Activated naive CD8-positive, alpha-beta T cell treated with anti-CD3 and anti-CD28 coated beads, Interleukin-2, amount 50 U/mL, for 24 hours (primary cell): Measurements from ENCODE around the gene TOP3A.
A peak's percentile ranks its signal among the peaks of the same experiment; 100 is the strongest.

Experiments used
- ATAC-seq: fragments of 150-1000 bp; cut with Tn5 transposase; one replicate; pipeline ENCODE4 v1.10.0; 2021
- DNase-seq: peaks from one replicate; pipeline ENCODE4 v3.0.0; 2021
- H3K27ac Mint-ChIP-seq: one replicate; pipeline ENCODE4 v1.8.0; 2021; ENCODE audit warnings: mild to moderate bottlenecking, mixed read lengths
- H3K27me3 Mint-ChIP-seq: one replicate; pipeline ENCODE4 v1.8.0; 2021; ENCODE audit warnings: mixed read lengths
- H3K36me3 Mint-ChIP-seq: one replicate; pipeline ENCODE4 v1.8.0; 2021; ENCODE audit warnings: low read depth, mixed read lengths
- H3K4me1 Mint-ChIP-seq: one replicate; pipeline ENCODE4 v1.8.0; 2021; ENCODE audit warnings: mixed read lengths
- H3K4me3 Mint-ChIP-seq: one replicate; pipeline ENCODE4 v1.8.0; 2021; ENCODE audit warnings: mild to moderate bottlenecking, moderate library complexity, mixed read lengths
- H3K9me3 Mint-ChIP-seq: one replicate; pipeline ENCODE4 v1.8.0; 2021; ENCODE audit warnings: mixed read lengths

The TOP3A gene

DNA sequence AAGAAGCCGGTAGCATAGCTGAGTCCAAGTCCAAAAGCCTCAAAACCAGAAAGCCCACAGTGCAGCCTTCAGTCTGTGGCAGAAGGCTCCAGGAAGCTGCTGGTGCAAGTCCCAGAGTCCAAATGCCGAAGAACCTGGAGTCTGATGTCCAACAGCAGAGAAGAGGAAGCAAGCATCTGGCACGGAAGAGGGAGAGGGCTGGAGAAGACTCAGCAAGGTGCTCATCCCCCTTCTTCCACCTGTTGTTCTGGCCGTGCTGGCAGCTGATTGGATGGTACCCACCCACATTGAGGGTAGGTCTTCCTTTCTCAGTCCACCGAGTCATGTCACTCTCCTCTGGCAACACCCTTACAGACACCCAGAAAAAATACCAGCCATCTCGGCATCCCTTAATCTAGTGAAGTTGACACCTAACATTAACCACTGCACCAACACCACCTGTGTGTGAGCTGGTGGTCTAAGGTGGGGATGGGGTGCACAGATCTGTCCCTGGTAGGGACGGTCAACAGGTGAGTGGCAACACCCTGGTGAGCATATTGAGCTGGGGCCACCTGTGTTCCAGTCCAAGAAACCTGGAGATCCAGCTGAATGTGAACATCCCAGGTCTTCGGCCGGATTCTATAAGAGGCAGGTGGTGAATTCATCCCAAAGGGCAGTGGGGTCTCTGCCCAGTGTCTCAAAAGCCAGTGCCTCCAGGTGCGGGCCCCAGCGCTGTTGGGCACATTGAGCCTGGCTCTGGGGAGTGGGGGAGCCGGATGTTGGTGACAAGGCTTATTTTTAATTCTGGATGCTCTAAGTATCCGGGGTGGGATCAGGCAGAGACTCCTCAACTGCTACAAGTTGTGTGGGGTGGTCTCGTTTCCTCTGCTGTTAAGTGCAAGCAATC, 44.5 kb downstream of the TOP3A start:
- Mint-ChIP-seq H3K27ac (no peak overlapping the region), H3K36me3 (peaks cover 13% of the 10 kb centered on the region), H3K9me3 (no peaks in the 10 kb centered on the region), H3K4me1 (peaks cover 13% of the 10 kb centered on the region), H3K27me3 (no peaks in the 10 kb centered on the region), H3K4me3 (no peak overlapping the region)
- ATAC-seq (peak; percentile 14), DNase-seq (no peak)

- no peak overlapping the region for H3K4me3 Mint-ChIP-seq
Measured at GRCh38 chr17:18267927-18268711, 46.7 kb downstream of the TOP3A start.

GRCh38 chr17:18267366-18267765, 47.4 kb downstream of the TOP3A start:
- ATAC-seq (no peak), DNase-seq (no peak)
- Mint-ChIP-seq H3K36me3 (peaks cover 7% of the 10 kb centered on the region), H3K27ac (no peak overlapping the region), H3K9me3 (no peaks in the 10 kb centered on the region), H3K27me3 (no peaks in the 10 kb centered on the region), H3K4me3 (no peak overlapping the region), H3K4me1 (peaks cover 15% of the 10 kb centered on the region)

More at GRCh38 chr17:18267927-18268711, 46.7 kb downstream of the TOP3A start:
- peaks cover 10% of the 10 kb centered on the region for H3K36me3 Mint-ChIP-seq
- H3K4me1 Mint-ChIP-seq, result peaks cover 13% of the 10 kb centered on the region
- ATAC-seq (peak; percentile 41), DNase-seq (no peak)
- H3K27me3 Mint-ChIP-seq, result no peaks in the 10 kb centered on the region
- H3K9me3 Mint-ChIP-seq, result no peaks in the 10 kb centered on the region
- H3K27ac Mint-ChIP-seq, result no peak overlapping the region

DNA sequence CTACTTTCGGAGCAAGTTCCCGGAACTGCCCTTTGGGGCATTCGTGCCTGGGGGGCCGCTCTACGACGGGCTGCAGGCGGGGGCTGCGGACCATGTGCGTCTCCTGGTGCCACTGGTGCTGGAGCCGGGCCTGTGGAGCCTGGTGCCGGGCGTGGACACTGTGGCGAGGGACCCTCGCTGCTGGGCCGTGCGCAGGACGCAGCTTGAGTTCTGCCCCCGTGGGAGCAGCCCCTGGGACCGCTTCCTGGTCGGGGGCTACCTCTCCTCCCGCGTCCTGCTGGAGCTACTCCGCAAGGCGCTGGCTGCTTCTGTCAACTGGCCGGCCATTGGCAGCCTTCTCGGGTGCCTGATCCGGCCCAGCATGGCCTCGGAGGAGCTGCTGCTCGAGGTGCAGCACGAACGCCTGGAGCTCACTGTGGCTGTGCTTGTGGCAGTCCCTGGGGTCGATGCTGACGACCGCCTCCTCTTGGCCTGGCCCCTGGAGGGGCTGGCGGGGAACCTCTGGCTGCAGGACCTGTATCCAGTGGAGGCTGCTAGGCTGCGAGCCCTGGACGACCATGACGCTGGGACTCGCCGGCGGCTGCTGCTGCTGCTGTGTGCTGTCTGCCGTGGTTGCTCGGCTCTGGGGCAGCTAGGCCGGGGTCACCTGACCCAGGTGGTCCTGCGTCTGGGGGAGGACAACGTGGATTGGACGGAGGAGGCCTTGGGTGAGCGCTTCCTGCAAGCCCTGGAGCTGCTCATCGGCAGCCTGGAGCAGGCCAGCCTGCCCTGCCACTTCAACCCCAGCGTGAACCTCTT, 50.7 kb downstream of the TOP3A start:
- no peak overlapping the region for H3K4me3 Mint-ChIP-seq
- DNase-seq (no peak), ATAC-seq (no peak)
- no peaks in the 10 kb centered on the region for H3K36me3 Mint-ChIP-seq
- H3K27ac Mint-ChIP-seq, result no peak overlapping the region
- peaks cover 34% of the 10 kb centered on the region for H3K4me1 Mint-ChIP-seq
- H3K27me3 Mint-ChIP-seq, result no peaks in the 10 kb centered on the region
- H3K9me3 Mint-ChIP-seq, result no peaks in the 10 kb centered on the region

DNA sequence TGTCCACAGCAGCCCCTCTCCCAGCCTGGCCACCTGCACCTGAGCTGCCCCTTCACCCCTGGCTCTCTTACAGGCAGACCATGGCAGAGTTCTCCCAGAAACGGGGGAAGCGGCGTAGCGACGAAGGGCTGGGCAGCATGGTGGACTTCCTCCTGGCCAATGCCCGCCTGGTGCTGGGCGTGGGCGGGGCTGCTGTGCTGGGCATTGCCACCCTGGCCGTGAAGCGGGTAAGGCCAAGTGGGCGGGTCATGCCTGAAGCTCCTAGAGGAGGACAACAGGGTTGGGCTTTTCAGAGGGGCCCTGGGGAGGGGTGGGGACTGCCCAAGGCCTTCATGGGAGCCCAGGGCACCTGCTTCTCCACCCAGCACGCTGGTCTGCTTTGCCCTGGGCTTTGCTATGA, 52.2 kb downstream of the TOP3A start:
- Mint-ChIP-seq H3K27me3 (no peaks in the 10 kb centered on the region), H3K9me3 (no peaks in the 10 kb centered on the region), H3K36me3 (no peaks in the 10 kb centered on the region), H3K4me1 (peaks cover 31% of the 10 kb centered on the region), H3K4me3 (no peak overlapping the region), H3K27ac (no peak overlapping the region)
- no peak for DNase-seq
- no peak for ATAC-seq

GRCh38 chr17:18262111-18262510, 52.7 kb downstream of the TOP3A start:
- no peaks in the 10 kb centered on the region for H3K27me3 Mint-ChIP-seq
- peak overlapping the region; percentile 49 for H3K27ac Mint-ChIP-seq
- no peak for DNase-seq
- H3K4me3 Mint-ChIP-seq, result peak overlapping the region; percentile 78
- no peaks in the 10 kb centered on the region for H3K9me3 Mint-ChIP-seq
- ATAC-seq, result no peak
- peaks cover 37% of the 10 kb centered on the region for H3K4me1 Mint-ChIP-seq
- H3K36me3 Mint-ChIP-seq, result no peaks in the 10 kb centered on the region

- Mint-ChIP-seq H3K27me3 (no peaks in the 10 kb centered on the region), H3K36me3 (peaks cover 2% of the 10 kb centered on the region), H3K9me3 (no peaks in the 10 kb centered on the region), H3K4me3 (peak overlapping the region; percentile 78), H3K4me1 (peaks cover 40% of the 10 kb centered on the region), H3K27ac (peak overlapping the region; percentile 72)
- ATAC-seq (no peak), DNase-seq (no peak)
Measured at GRCh38 chr17:18261659-18262058, 53.1 kb downstream of the TOP3A start.

- Mint-ChIP-seq H3K27me3 (no peaks in the 10 kb centered on the region), H3K9me3 (no peaks in the 10 kb centered on the region), H3K27ac (peak overlapping the region; percentile 72), H3K4me3 (peak overlapping the region; percentile 78), H3K4me1 (peaks cover 40% of the 10 kb centered on the region), H3K36me3 (peaks cover 3% of the 10 kb centered on the region)
- peak; percentile 20 for ATAC-seq
- DNase-seq, result peak; percentile 53
Measured at GRCh38 chr17:18261146-18261515, 53.7 kb downstream of the TOP3A start.

DNA sequence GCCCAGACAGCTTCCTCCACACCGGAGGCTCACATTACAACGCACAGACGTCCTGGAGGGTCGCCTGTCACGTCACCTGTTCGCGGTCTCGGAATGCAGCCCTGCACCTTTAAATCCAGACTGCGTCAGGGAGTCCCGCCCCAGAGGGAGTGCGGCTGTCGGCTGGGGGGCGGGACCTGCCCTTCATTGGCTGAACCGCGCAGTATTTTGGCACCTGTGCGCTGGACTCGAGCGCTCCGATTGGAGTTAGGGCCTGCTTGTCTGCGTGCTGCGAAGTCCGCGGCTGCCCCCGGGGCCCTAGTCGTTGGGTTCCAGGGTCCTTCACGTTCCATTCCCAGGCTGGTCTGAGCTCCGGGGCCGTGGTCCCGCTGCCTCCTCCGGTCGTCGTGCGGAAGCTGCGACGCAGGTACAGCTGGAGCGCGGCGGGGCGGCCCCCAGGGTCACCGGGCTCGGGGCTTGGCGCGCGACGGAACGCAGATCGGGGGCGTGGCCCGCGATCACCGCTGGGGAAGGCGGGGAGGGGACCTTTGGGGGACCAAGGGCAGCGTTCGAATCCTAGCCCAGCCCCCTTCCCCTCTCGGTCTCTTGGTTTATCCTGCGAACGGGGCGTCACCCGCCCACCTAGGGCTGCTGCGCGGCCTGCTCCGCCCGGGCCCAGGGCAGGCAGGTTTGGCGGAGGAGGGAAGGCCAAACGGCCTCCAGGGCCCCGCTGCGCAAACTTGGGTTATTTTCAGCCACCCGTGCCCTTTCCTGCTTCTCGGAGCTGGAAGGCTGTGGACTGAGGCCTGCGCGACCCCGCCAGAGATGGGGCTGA, 54.3 kb downstream of the TOP3A start, which contains the start of gene MIEF2:
Gene MIEF2 (plus strand): TSS at position 331 of the 814 bp plus-strand sequence. CDS start 2,059 bp downstream, outside the sequence.
- Mint-ChIP-seq H3K36me3 (peaks cover 4% of the 10 kb centered on the region), H3K27me3 (no peaks in the 10 kb centered on the region), H3K27ac (peak within 1 kb of the TSS; percentile 72), H3K9me3 (no peaks in the 10 kb centered on the region), H3K4me1 (peaks cover 43% of the 10 kb centered on the region), H3K4me3 (peak within 1 kb of the TSS; percentile 78)
- ATAC-seq, result peak; percentile 86
- peak; percentile 93 for DNase-seq

DNA sequence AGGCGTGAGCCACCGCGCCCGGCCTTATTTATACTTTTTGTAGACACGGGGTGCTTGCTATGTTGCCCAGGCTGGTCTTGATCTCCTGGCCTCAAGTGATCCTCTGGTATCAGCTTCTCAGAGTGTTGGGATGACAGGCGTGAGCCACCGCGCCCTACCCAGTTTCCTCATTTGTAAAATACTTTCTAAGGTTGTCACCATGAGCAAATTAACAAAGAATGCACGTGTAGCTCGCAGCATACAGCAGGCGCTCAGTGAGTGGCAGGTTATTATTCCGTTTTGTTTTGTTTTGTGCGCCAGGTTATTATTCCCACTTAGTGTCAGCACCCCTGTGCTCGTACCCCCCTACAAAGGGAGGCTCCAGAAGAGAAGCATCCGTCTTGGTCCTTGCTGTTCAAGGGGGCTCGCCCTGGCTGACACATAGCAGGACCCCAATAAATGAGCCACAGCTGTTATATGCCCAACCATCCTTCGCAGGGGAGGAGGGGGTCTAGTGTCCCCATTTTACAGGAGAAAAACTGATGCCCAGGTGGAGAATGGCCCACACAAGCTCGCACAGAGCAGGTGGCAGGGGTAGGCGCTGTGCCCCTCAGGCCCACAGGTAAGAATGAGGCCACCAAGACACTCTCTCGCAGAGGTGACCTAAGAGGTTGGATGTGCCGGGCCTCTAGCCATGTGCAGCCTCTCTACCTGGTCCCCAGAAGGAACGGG, 55.0 kb downstream of the TOP3A start:
- DNase-seq, result no peak
- Mint-ChIP-seq H3K27me3 (no peaks in the 10 kb centered on the region), H3K36me3 (peaks cover 4% of the 10 kb centered on the region), H3K27ac (peak overlapping the region; percentile 62), H3K4me3 (peak overlapping the region; percentile 78), H3K4me1 (peaks cover 43% of the 10 kb centered on the region), H3K9me3 (no peaks in the 10 kb centered on the region)
- ATAC-seq, result no peak

DNA sequence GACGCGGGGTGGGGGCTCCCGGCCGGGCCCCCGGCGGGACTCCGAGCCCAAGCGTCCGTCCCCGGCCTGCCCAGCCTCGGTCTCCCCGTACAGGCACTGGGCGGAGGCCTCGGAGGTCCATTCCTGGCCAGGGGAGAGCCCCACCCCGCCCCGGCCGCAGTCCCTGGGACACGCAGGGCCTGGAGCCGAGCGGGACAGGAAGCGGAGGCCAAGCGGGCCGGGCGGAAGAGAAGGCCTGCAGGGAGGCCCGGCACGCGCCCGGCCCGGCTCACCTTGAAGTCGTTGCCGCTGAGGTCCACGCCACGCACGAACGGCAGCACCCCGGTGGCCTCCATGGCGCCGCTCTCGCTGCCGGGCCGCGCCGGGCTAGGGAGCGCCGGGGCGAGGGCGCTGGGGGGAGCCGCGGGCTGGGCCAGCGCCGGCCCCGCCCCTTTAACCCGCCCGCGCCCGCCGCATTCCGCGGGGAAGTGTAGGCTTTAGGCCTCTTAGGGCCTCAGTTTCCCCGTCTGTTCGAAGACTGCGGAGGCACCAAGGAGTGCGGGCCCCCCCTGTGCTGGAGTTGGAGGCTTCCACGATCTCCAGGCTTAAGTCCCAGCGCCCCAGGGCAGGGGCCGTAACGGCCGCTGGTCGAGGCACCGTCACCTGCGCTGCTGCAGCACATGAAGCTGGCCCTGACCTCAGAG, 56.3 kb downstream of the TOP3A start, which contains the start of gene FLII:
Gene FLII (minus strand): TSS at position 383 of the 683 bp plus-strand sequence. CDS start 48 bp downstream, at position 335.
- Mint-ChIP-seq H3K36me3 (peaks cover 9% of the 10 kb centered on the region), H3K9me3 (no peaks in the 10 kb centered on the region), H3K4me1 (peaks cover 43% of the 10 kb centered on the region), H3K27me3 (no peaks in the 10 kb centered on the region), H3K27ac (peak within 1 kb of the TSS; percentile 78), H3K4me3 (peak within 1 kb of the TSS; percentile 94)
- peak; percentile 64 for DNase-seq
- peak; percentile 25 for ATAC-seq

DNA sequence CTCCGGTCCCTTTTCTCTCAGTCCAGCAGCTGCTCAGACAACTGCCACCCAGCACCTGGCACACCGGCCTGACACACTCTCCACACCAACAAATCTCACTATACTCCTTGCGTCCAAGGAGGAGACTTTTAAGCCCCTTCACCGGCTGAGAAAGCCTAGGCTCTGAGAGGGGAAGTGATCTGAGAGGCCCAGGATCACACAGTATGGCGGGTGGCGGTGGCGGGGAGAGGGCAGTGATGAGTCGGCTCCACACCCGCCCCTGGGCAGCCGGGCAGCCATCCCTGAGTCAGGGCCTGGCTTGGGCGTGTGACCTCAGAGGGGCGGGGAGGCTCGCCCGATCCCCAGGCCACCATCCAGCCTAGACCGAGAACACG, 56.8 kb downstream of the TOP3A start:
- Mint-ChIP-seq H3K4me1 (peaks cover 43% of the 10 kb centered on the region), H3K27me3 (no peaks in the 10 kb centered on the region), H3K27ac (peak overlapping the region; percentile 74), H3K9me3 (no peaks in the 10 kb centered on the region), H3K4me3 (peak overlapping the region; percentile 94), H3K36me3 (peaks cover 10% of the 10 kb centered on the region)
- ATAC-seq, result peak; percentile 42
- DNase-seq, result peak; percentile 64
